Nephron (organoid): ENCODE data around the gene ZNF615.

Experiments
- H3K27ac Mint-ChIP-seq, 3 experiments: 2 replicates each; pipeline ENCODE4 v1.8.0; 2020; ENCODE audit warnings: mixed read lengths in 3 of 3, mild to moderate bottlenecking in 2 of 3, moderate library complexity in 1 of 3
- H3K27me3 Mint-ChIP-seq: 2 replicates; pipeline ENCODE4 v1.8.0; 2021; ENCODE audit warnings: low read depth, mild to moderate bottlenecking, moderate library complexity, mixed read lengths
- H3K36me3 Mint-ChIP-seq: 2 replicates; pipeline ENCODE4 v1.8.0; 2020; ENCODE audit warnings: low read depth, mixed read lengths
- H3K4me1 Mint-ChIP-seq: 2 replicates; pipeline ENCODE4 v1.8.0; 2020; ENCODE audit warnings: mixed read lengths
- H3K4me3 Mint-ChIP-seq, 3 experiments: 2 replicates each; pipeline ENCODE4 v1.8.0; 2020; ENCODE audit warnings: mild to moderate bottlenecking in 3 of 3, mixed read lengths in 3 of 3, moderate library complexity in 2 of 3
- H3K9me3 Mint-ChIP-seq: 2 replicates; pipeline ENCODE4 v1.8.0; 2020; ENCODE audit warnings: mixed read lengths
- CTCF ChIP-seq, 3 experiments: fragments of 200-600 bp; sonication (generic); IDR thresholded peaks; one replicate each; pipeline ENCODE4 v1.5.0; 2021; ENCODE audit warnings: antibody characterized with exemption in 3 of 3; ENCODE audit not compliant: unreplicated experiment in 3 of 3

ZNF615 gene

GRCh38 chr19:51946602-51947001, 61.4 kb downstream of the ZNF615 start:
- no peak overlapping the region for H3K27ac Mint-ChIP-seq
- peaks cover 94% of the 10 kb centered on the region for H3K36me3 Mint-ChIP-seq
- H3K4me3 Mint-ChIP-seq: no peak overlapping the region
- TF ChIP-seq CTCF (IDR thresholded peaks at IDR 0.05; ENCODE audit: unreplicated experiment in 3 of 3): no peak
- H3K4me1 Mint-ChIP-seq: no peaks in the 10 kb centered on the region
- H3K9me3 Mint-ChIP-seq: peaks cover 92% of the 10 kb centered on the region
- no peaks in the 10 kb centered on the region for H3K27me3 Mint-ChIP-seq

GRCh38 chr19:51944798-51945552, 63.0 kb downstream of the ZNF615 start:
- no peak for TF ChIP-seq CTCF (IDR thresholded peaks at IDR 0.05; ENCODE audit: unreplicated experiment in 3 of 3)
- Mint-ChIP-seq H3K27me3 (no peaks in the 10 kb centered on the region), H3K4me3 (no peak overlapping the region), H3K36me3 (peaks cover 98% of the 10 kb centered on the region), H3K9me3 (peaks cover 91% of the 10 kb centered on the region), H3K4me1 (no peaks in the 10 kb centered on the region), H3K27ac (no peak overlapping the region)
